CD14-positive monocyte (primary cell): Measurements from ENCODE around the gene PRR36. TPM values are rescaled to one million over a fixed set of nuclear protein-coding genes. Genes with fewer than 3 reads are reported as not detected.
A peak's percentile ranks its signal among the peaks of the same experiment; 100 is the strongest.

Experiments
- DNase-seq, 3 donors: peaks; one replicate each; pipeline ENCODE4 v3.0.0-alpha.2; 2011 to 2022
- H2AFZ ChIP-seq: 2 replicates; pipeline ENCODE4 v1.6.0; 2012; ENCODE audit warnings: mild to moderate bottlenecking, low read depth, low read length, inconsistent platforms; ENCODE audit not compliant: insufficient read depth, poor library complexity, severe bottlenecking
- H3K27ac ChIP-seq, 2 donors: 1 replicate in 1 of 2; 2 replicates in 1 of 2; pipeline ENCODE4 v1.5.1; 2012 to 2013; ENCODE audit warnings: low read length in 2 of 2, control low read depth in 1 of 2, inconsistent platforms in 1 of 2, low read depth in 1 of 2, mild to moderate bottlenecking in 1 of 2
- H3K27me3 ChIP-seq, 2 donors: one replicate each; pipeline versions ENCODE4 v1.6.0 to v1.6.1; 2011 to 2013; ENCODE audit warnings: low read length in 2 of 2; ENCODE audit not compliant: control insufficient read depth in 2 of 2, insufficient read depth in 2 of 2
- H3K36me3 ChIP-seq, 2 donors: replicated peaks in 1 of 2; 1 replicate in 1 of 2; 2 replicates in 1 of 2; pipeline versions ENCODE4 v1.5.1 to v1.6.1; 2012 to 2013; ENCODE audit warnings: low read length in 2 of 2, control low read depth in 1 of 2, inconsistent platforms in 1 of 2, mild to moderate bottlenecking in 1 of 2; ENCODE audit not compliant: insufficient read depth in 2 of 2, control insufficient read depth in 1 of 2
- H3K4me1 ChIP-seq, 2 donors: 1 replicate in 1 of 2; 2 replicates in 1 of 2; pipeline versions ENCODE4 v1.5.1 to v1.6.1; 2012 to 2013; ENCODE audit warnings: low read length in 2 of 2, control low read depth in 1 of 2, inconsistent platforms in 1 of 2, mild to moderate bottlenecking in 1 of 2, moderate library complexity in 1 of 2; ENCODE audit not compliant: insufficient read depth in 2 of 2, control insufficient read depth in 1 of 2
- H3K4me2 ChIP-seq: replicated peaks from 2 replicates; pipeline ENCODE3; 2012; ENCODE audit warnings: low read length, moderate library complexity, mild to moderate bottlenecking; ENCODE audit not compliant: poor library complexity, severe bottlenecking; ENCODE audit errors: extremely low read depth
- H3K4me3 ChIP-seq, 3 experiments: fragments of 200-600 bp in 1 of 3; sonication (generic) in 1 of 3; replicated peaks in 1 of 3; 1 replicate in 2 of 3; 2 replicates in 1 of 3; pipeline ENCODE4 v1.5.1; 2011 to 2013; ENCODE audit warnings: low read length in 3 of 3, mild to moderate bottlenecking in 3 of 3, control low read depth in 2 of 3, low read depth in 2 of 3, inconsistent platforms in 1 of 3, moderate library complexity in 1 of 3
- H3K79me2 ChIP-seq: 2 replicates; pipeline ENCODE4 v1.6.0; 2012; ENCODE audit warnings: mild to moderate bottlenecking, control low read depth, inconsistent platforms, low read length, moderate library complexity; ENCODE audit not compliant: insufficient read depth
- H3K9ac ChIP-seq: 2 replicates; pipeline ENCODE4 v1.6.0; 2017; ENCODE audit warnings: low read length, mild to moderate bottlenecking; ENCODE audit not compliant: insufficient read depth, poor library complexity, severe bottlenecking
- H3K9me3 ChIP-seq, 2 donors: replicated peaks in 1 of 2; 1 replicate in 1 of 2; 2 replicates in 1 of 2; pipeline versions ENCODE4 v1.5.1 to v1.6.1; 2012 to 2013; ENCODE audit warnings: low read length in 2 of 2, control low read depth in 1 of 2; ENCODE audit not compliant: control insufficient read depth in 1 of 2, insufficient read depth in 1 of 2
- H4K20me1 ChIP-seq: 2 replicates; pipeline ENCODE4 v1.6.0; 2012; ENCODE audit warnings: mild to moderate bottlenecking, low read length, control low read depth, moderate library complexity; ENCODE audit not compliant: insufficient read depth
- H3K27ac Mint-ChIP-seq, 7 donors: one replicate each; pipeline ENCODE4 v1.8.0; 2020; ENCODE audit warnings: mild to moderate bottlenecking in 7 of 7, mixed read lengths in 7 of 7, moderate library complexity in 6 of 7, inconsistent platforms in 2 of 7
- H3K27me3 Mint-ChIP-seq, 3 donors: one replicate each; pipeline ENCODE4 v1.8.0; 2021 to 2022; ENCODE audit warnings: low read depth in 3 of 3, mild to moderate bottlenecking in 3 of 3, mixed read lengths in 3 of 3, moderate library complexity in 3 of 3, inconsistent platforms in 1 of 3
- H3K36me3 Mint-ChIP-seq, 2 donors: one replicate each; pipeline ENCODE4 v1.8.0; 2020; ENCODE audit warnings: mixed read lengths in 2 of 2, inconsistent platforms in 1 of 2, mild to moderate bottlenecking in 1 of 2
- H3K4me1 Mint-ChIP-seq: one replicate; pipeline ENCODE4 v1.8.0; 2020; ENCODE audit warnings: mild to moderate bottlenecking, mixed read lengths
- H3K4me3 Mint-ChIP-seq, 2 donors: one replicate each; pipeline ENCODE4 v1.8.0; 2020; ENCODE audit warnings: mild to moderate bottlenecking in 2 of 2, mixed read lengths in 2 of 2, moderate library complexity in 1 of 2
- H3K9me3 Mint-ChIP-seq, 7 donors: one replicate each; pipeline ENCODE4 v1.8.0; 2020 to 2022; ENCODE audit warnings: mixed read lengths in 7 of 7, mild to moderate bottlenecking in 6 of 7, moderate library complexity in 6 of 7, inconsistent platforms in 2 of 7
- CTCF ChIP-seq: fragments of 200-600 bp; IDR thresholded peaks from one replicate; pipeline ENCODE4 v1.8.0; 2022; ENCODE audit warnings: antibody characterized with exemption, mild to moderate bottlenecking
- WGBS: methylation state at CpG from one replicate; pipeline ENCODE4 v1.1.5; 2013; ENCODE audit warnings: missing lambda C conversion rate; ENCODE audit not compliant: insufficient coverage; 5-methylcytosine and 5-hydroxymethylcytosine counted together
- intact Hi-C, 2 donors: fragments of 100-400 bp; cut with micrococcal nuclease; formaldehyde crosslinking; loops; one replicate each; pipeline versions ENCODE4 v1.15.0 to v1.15.1; 2023
- polyA plus RNA-seq, 3 donors: library from polyadenylated mRNA; depleted of rRNA in 1 of 3; unstranded in 2 of 3; stranded (reverse) in 1 of 3; fragments of 300-500 nt in 2 of 3; fragments of >200 nt in 1 of 3; fragmentation: Illumina TruSeq in 2 of 3; gene quantifications; 1 replicate in 2 of 3; 2 replicates in 1 of 3; pipeline ENCODE4 v1.2.3, GENCODE V29; 2012 to 2021

PRR36 gene
- polyA plus RNA-seq, 3 donors, result not detected

- Histone ChIP-seq H2AFZ (peak overlapping the region; percentile 80), H3K36me3 (no peaks in the 10 kb centered on the region), H3K4me1 (peaks cover 43 to 52% of the 10 kb centered on the region in 2 donors), H3K27ac (no peak overlapping the region), H3K27me3 (peaks cover 30 to 67% of the 10 kb centered on the region in 2 donors), H3K79me2 (no peaks in the 10 kb centered on the region), H3K9ac (peak overlapping the region; percentile 43), H3K9me3 (peaks cover 3 to 14% of the 10 kb centered on the region in 2 donors), H3K4me3 (peak overlapping the region in 1 of 3 experiments; percentile 68), H3K4me2 (peak overlapping the region; percentile 74), H4K20me1 (no peaks in the 10 kb centered on the region)
- 2% methylated on average over 47 of the region's 47 CpGs for WGBS
- peaks cover 3 to 38% (median 17%) of the 10 kb centered on the region in 7 donors for H3K9me3 Mint-ChIP-seq
- TF ChIP-seq CTCF, result peak; percentile 82
- H3K27ac Mint-ChIP-seq, result no peak overlapping the region
- H3K4me3 Mint-ChIP-seq, result peak overlapping the region in 1 of 2 donors; percentile 37
- peaks cover 39% of the 10 kb centered on the region for H3K4me1 Mint-ChIP-seq
- peak; percentile 18 to 44 (median 24) for DNase-seq
- H3K27me3 Mint-ChIP-seq, result peaks cover 65 to 81% (median 73%) of the 10 kb centered on the region in 3 donors
- intact Hi-C loops, result loop anchor here in 1 of 2 donors (5.0 kb wide), 1 partner anchor 53 kb away; the partner anchor contains the start of gene SNAPC2
- peaks cover 4 to 8% of the 10 kb centered on the region in 2 donors for H3K36me3 Mint-ChIP-seq
Measured at GRCh38 chr19:7869453-7869909, 4.7 kb downstream of the PRR36 start.

- H4K20me1 ChIP-seq, result no peaks in the 10 kb centered on the region
- peak; percentile 97 for TF ChIP-seq CTCF
- no peak overlapping the region for H3K27ac ChIP-seq
- peak overlapping the region; percentile 74 for H3K4me2 ChIP-seq
- peak overlapping the region; percentile 43 for H3K9ac ChIP-seq
- H3K4me3 Mint-ChIP-seq, result peak overlapping the region; percentile 66 to 83
- peaks cover 70 to 83% (median 77%) of the 10 kb centered on the region in 3 donors for H3K27me3 Mint-ChIP-seq
- peaks cover 3 to 41% (median 17%) of the 10 kb centered on the region in 7 donors for H3K9me3 Mint-ChIP-seq
- peaks cover 3 to 13% of the 10 kb centered on the region in 2 donors for H3K9me3 ChIP-seq
- intact Hi-C loops, result loop anchor here in 1 of 2 donors (5.0 kb wide), 1 partner anchor 53 kb away; the partner anchor contains the start of gene SNAPC2
- no peak overlapping the region for H3K27ac Mint-ChIP-seq
- H3K36me3 Mint-ChIP-seq, result peaks cover 4 to 8% of the 10 kb centered on the region in 2 donors
- under 1% methylated on average over 61 of the region's 67 CpGs for WGBS
- peaks cover 30 to 70% of the 10 kb centered on the region in 2 donors for H3K27me3 ChIP-seq
- H3K4me3 ChIP-seq, result peak overlapping the region in 2 of 3 experiments; percentile 10 to 68
- no peaks in the 10 kb centered on the region for H3K36me3 ChIP-seq
- peak overlapping the region; percentile 80 for H2AFZ ChIP-seq
- H3K4me1 Mint-ChIP-seq, result peaks cover 41% of the 10 kb centered on the region
- peaks cover 43 to 50% of the 10 kb centered on the region in 2 donors for H3K4me1 ChIP-seq
- peak; percentile 51 to 76 (median 69) for DNase-seq
- no peaks in the 10 kb centered on the region for H3K79me2 ChIP-seq
Measured at GRCh38 chr19:7868671-7869452, 5.3 kb downstream of the PRR36 start.
